Measurements from ENCODE around the gene PCDHB6. TPM values are rescaled to one million over a fixed set of nuclear protein-coding genes. Genes with fewer than 3 reads are reported as not detected.
"Not testable (repeated sequence)": the region's sequence is repeated elsewhere in the genome, so short reads cannot be mapped to it uniquely, and the experiment has no call there.

Gene PCDHB6
- total RNA-seq, 4 donors from 2014 or later: 1.8 to 3.7 (median 2.4) TPM

DNA sequence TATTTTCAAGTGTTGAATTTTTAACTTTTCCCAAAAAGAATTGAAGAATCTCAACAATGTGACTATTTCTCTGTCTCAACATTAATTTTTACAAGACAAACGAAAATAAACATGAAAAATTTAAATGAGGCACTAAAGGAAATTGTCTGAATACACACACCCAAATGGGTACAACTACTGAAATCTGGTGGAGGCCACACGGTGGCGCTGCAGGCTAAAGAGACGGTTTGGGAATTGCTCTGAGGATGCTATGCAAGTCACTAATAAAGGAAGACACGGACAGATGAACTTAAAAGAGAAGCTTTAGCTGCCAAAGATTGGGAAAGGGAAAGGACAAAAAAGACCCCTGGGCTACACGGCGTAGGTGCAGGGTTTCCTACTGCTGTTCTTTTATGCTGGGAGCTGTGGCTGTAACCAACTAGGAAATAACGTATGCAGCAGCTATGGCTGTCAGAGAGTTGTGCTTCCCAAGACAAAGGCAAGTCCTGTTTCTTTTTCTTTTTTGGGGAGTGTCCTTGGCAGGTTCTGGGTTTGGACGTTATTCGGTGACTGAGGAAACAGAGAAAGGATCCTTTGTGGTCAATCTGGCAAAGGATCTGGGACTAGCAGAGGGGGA is 42.4 kb downstream of the PCDHB6 start, which contains the start of gene PCDHB10:
PCDHB10 (plus strand) TSS at position 244 of the 616 bp plus-strand sequence; CDS start at position 444, 200 bp downstream.
- H3K36me3 ChIP-seq: no peaks in the 10 kb centered on the region
- DNase-seq (ENCODE audit: low spot score in 2 of 2): no peak
- H3K27me3 ChIP-seq: no peaks in the 10 kb centered on the region
- no peak within 1 kb of the TSS for H3K4me3 ChIP-seq
- 9 to 10% methylated on average over 8 to 10 of the region's 10 CpGs for WGBS, 2 donors
- H3K27ac ChIP-seq: no peak within 1 kb of the TSS
- no peaks in the 10 kb centered on the region for H3K4me1 ChIP-seq
- H3K9me3 ChIP-seq: peaks cover 0 to 94% (median 33%) of the 10 kb centered on the region in 4 donors
- TF ChIP-seq EP300 (IDR thresholded peaks at IDR 0.05) (no peak), POLR2A (IDR thresholded peaks at IDR 0.05) (no peak)
- TF ChIP-seq, protein P1, sequence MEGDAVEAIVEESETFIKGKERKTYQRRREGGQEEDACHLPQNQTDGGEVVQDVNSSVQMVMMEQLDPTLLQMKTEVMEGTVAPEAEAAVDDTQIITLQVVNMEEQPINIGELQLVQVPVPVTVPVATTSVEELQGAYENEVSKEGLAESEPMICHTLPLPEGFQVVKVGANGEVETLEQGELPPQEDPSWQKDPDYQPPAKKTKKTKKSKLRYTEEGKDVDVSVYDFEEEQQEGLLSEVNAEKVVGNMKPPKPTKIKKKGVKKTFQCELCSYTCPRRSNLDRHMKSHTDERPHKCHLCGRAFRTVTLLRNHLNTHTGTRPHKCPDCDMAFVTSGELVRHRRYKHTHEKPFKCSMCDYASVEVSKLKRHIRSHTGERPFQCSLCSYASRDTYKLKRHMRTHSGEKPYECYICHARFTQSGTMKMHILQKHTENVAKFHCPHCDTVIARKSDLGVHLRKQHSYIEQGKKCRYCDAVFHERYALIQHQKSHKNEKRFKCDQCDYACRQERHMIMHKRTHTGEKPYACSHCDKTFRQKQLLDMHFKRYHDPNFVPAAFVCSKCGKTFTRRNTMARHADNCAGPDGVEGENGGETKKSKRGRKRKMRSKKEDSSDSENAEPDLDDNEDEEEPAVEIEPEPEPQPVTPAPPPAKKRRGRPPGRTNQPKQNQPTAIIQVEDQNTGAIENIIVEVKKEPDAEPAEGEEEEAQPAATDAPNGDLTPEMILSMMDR (IDR thresholded peaks at IDR 0.05): peak in 2 of 5 experiments; percentile 8 to 24

DNA sequence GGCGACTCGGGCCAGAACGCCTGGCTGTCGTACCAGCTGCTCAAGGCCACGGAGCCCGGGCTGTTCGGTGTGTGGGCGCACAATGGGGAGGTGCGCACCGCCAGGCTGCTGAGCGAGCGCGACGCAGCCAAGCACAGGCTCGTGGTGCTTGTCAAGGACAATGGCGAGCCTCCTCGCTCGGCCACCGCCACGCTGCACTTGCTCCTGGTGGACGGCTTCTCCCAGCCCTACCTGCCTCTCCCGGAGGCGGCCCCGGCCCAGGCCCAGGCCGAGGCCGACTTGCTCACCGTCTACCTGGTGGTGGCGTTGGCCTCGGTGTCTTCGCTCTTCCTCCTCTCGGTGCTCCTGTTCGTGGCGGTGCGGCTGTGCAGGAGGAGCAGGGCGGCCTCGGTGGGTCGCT is 44.5 kb downstream of the PCDHB6 start:
- H3K4me1 ChIP-seq; DNase-seq (ENCODE audit: low spot score in 2 of 2); H3K27me3 ChIP-seq; H3K4me3 ChIP-seq; H3K36me3 ChIP-seq; H3K27ac ChIP-seq: not testable (repeated sequence)
- H3K9me3 ChIP-seq: peaks cover 0 to 95% (median 37%) of the 10 kb centered on the region in 4 donors
- 32 to 47% methylated on average over 17 to 27 of the region's 37 CpGs for WGBS, 2 donors

DNA sequence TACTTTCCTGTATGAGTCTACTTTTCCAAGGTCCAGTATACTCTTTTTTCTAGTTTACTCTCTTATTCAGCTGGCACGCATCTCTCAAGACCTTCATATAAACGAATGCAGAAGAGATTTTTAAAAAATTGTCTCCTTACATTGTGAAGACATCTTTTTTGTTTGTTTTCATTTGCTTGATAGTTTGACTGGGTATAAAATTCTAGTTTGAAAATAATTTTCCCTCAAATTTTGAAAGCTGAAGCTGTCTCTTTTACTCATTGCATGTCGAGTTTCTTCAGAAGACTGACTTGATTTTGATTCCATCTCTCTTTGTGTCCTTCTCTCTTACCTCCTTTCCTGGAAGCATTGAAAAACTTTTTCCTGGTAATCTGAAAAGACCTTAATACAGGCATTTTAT is 46.5 kb downstream of the PCDHB6 start:
- no peak overlapping the region for H3K4me3 ChIP-seq
- TF ChIP-seq EP300 (IDR thresholded peaks at IDR 0.05) (no peak), POLR2A (IDR thresholded peaks at IDR 0.05) (no peak)
- TF ChIP-seq, protein P1 (IDR thresholded peaks at IDR 0.05): no peak
- DNase-seq (ENCODE audit: low spot score in 2 of 2): no peak
- H3K36me3 ChIP-seq: no peaks in the 10 kb centered on the region
- peaks cover 0 to 94% (median 36%) of the 10 kb centered on the region in 4 donors for H3K9me3 ChIP-seq
- H3K27ac ChIP-seq: no peak overlapping the region
- 52 to 59% methylated on average over 3 of the region's 3 CpGs for WGBS, 2 donors
- H3K27me3 ChIP-seq: no peaks in the 10 kb centered on the region
- no peaks in the 10 kb centered on the region for H3K4me1 ChIP-seq

DNA sequence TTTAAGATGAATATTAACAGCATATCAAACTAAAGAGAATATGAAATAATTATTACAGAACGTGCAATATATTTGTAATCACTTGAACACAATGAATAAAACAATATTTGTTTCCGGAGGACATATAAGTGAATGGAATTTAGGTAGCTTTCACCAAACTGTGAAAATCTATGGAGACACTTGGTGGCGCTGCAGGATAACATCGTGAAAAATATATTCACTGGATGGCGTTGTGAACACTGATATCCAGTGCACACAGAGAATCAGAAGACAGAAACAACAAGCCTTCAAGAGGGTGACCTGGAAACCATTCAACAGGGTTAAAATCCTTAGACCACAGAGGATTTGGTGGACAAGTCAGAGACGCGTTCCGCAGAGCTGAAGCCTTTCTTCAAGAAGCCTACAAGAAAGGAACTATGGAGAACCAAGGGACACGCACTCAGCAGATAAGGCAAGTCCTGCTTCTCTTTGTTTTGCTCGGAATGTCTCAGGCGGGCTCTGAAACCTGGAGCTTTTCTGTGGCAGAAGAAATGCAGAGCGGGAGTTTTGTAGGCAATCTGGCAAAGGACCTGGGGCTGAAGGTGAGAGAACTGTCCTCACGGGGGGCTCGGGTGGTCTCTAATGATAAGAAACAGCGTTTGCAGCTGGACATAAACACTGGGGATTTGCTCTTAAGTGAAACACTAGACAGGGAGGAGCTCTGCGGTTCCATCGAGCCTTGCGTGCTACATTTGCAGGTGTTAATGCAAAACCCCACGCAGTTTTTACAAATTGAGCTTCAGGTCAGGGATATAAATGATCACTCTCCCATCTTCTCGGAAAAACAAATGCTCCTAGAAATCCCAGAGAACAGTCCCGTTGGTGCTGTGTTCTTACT is 49.7 kb downstream of the PCDHB6 start, which contains the start of gene PCDHB11:
PCDHB11 (plus strand) TSS at position 269 of the 877 bp plus-strand sequence; CDS start at position 417, 148 bp downstream.
- TF ChIP-seq EP300 (IDR thresholded peaks at IDR 0.05) (no peak), POLR2A (IDR thresholded peaks at IDR 0.05) (no peak)
- TF ChIP-seq, protein P1 (IDR thresholded peaks at IDR 0.05): no peak
- Histone ChIP-seq H3K27me3 (no peaks in the 10 kb centered on the region), H3K27ac (no peak within 1 kb of the TSS), H3K4me1 (no peaks in the 10 kb centered on the region), H3K9me3 (peaks cover 0 to 96% (median 39%) of the 10 kb centered on the region in 4 donors), H3K4me3 (peak within 1 kb of the TSS in 1 of 4 donors; percentile 27), H3K36me3 (no peaks in the 10 kb centered on the region)
- 43 to 50% methylated on average over 21 of the region's 21 CpGs for WGBS, 2 donors
- no peak for DNase-seq (ENCODE audit: low spot score in 2 of 2)

DNA sequence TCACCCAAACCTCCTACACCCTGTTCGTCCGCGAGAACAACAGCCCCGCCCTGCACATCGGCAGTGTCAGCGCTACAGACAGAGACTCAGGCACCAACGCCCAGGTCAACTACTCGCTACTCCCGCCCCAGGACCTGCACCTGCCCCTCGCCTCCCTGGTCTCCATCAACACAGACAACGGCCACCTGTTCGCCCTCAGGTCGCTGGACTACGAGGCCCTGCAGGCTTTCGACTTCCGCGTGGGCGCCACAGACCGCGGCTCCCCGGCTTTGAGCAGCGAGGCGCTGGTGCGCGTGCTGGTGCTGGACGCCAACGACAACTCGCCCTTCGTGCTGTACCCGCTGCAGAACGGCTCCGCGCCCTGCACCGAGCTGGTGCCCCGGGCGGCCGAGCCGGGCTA is 51.3 kb downstream of the PCDHB6 start:
- not testable (repeated sequence) for H3K27ac ChIP-seq; H3K27me3 ChIP-seq; H3K36me3 ChIP-seq; DNase-seq (ENCODE audit: low spot score in 2 of 2); H3K4me3 ChIP-seq; H3K4me1 ChIP-seq
- H3K9me3 ChIP-seq: peaks cover 0 to 96% (median 37%) of the 10 kb centered on the region in 4 donors
- 41 to 50% methylated on average over 10 to 30 of the region's 38 CpGs for WGBS, 2 donors

DNA sequence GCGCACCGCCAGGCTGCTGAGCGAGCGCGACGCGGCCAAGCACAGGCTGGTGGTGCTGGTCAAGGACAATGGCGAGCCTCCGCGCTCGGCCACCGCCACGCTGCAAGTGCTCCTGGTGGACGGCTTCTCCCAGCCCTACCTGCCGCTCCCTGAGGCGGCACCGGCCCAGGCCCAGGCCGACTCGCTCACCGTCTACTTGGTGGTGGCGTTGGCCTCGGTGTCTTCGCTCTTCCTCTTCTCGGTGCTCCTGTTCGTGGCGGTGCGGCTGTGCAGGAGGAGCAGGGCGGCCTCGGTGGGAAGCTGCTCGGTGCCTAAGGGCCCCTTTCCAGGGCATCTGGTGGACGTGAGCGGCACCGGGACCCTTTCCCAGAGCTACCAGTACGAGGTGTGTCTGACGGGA is 51.8 kb downstream of the PCDHB6 start:
- H3K36me3 ChIP-seq; H3K4me1 ChIP-seq; DNase-seq (ENCODE audit: low spot score in 2 of 2); H3K4me3 ChIP-seq; H3K27me3 ChIP-seq; H3K27ac ChIP-seq: not testable (repeated sequence)
- H3K9me3 ChIP-seq: peaks cover 0 to 95% (median 37%) of the 10 kb centered on the region in 4 donors
- WGBS, 2 donors: 43 to 46% methylated on average over 17 to 21 of the region's 35 CpGs

Other genes with a start within 250 kb of the PCDHB6 start
- gene PCDHAC1, start 223.8 kb upstream of the PCDHB6 start, total RNA-seq: 1 to 10 TPM; 1.2 to 3.3 (median 2.7) TPM
- gene PCDHAC2, start 183.6 kb upstream of the PCDHB6 start, total RNA-seq: 1 to 10 TPM in 3 of 4 donors, under 1 TPM in 1; 0.78 to 4.2 (median 2.5) TPM
- gene PCDHB1, start 98.7 kb upstream of the PCDHB6 start, total RNA-seq: under 1 TPM in 1 of 4 donors, not detected in 3; 0.21 TPM
- gene PCDHB2, start 55.4 kb upstream of the PCDHB6 start, total RNA-seq: 1 to 10 TPM; 1.7 to 7.5 (median 4.6) TPM
- 1 to 10 TPM; 3.9 to 7.4 (median 4.9) TPM for gene PCDHB3, start 49.6 kb upstream of the PCDHB6 start, total RNA-seq
- 10 to 100 TPM in 3 of 4 donors, 1 to 10 TPM in 1; 7.3 to 19.8 (median 14.8) TPM for gene PCDHB4, start 28.2 kb upstream of the PCDHB6 start, total RNA-seq
- gene PCDHB5, start 14.9 kb upstream of the PCDHB6 start, total RNA-seq: 10 to 100 TPM in 2 of 4 donors, 1 to 10 TPM in 2; 5.9 to 15.5 (median 9.6) TPM
- 1 to 10 TPM; 4.4 to 7.1 (median 5.5) TPM for gene PCDHB7, start 22.6 kb downstream of the PCDHB6 start, total RNA-seq
- 1 to 10 TPM; 1.0 to 4.2 (median 3.5) TPM for gene PCDHB8, start 27.7 kb downstream of the PCDHB6 start, total RNA-seq
- 10 to 100 TPM in 3 of 4 donors, 1 to 10 TPM in 1; 9.2 to 17.7 (median 14.6) TPM for gene PCDHB16, start 32.3 kb downstream of the PCDHB6 start, total RNA-seq
- 1 to 10 TPM; 4.6 to 9.2 (median 7.4) TPM for gene PCDHB9, start 37.1 kb downstream of the PCDHB6 start, total RNA-seq
- 10 to 100 TPM in 1 of 4 donors, 1 to 10 TPM in 3; 4.8 to 10.4 (median 5.6) TPM for gene PCDHB10, start 42.3 kb downstream of the PCDHB6 start, total RNA-seq
- gene PCDHB11, start 49.6 kb downstream of the PCDHB6 start, total RNA-seq: 1 to 10 TPM; 6.9 to 8.6 (median 7.6) TPM
- gene PCDHB12, start 58.7 kb downstream of the PCDHB6 start, total RNA-seq: 10 to 100 TPM in 3 of 4 donors, 1 to 10 TPM in 1; 5.7 to 12.6 (median 12.2) TPM
- gene PCDHB13, start 63.9 kb downstream of the PCDHB6 start, total RNA-seq: 1 to 10 TPM; 8.2 to 9.8 (median 9.2) TPM
- 10 to 100 TPM in 2 of 4 donors, 1 to 10 TPM in 2; 6.6 to 13.0 (median 10.3) TPM for gene PCDHB14, start 73.3 kb downstream of the PCDHB6 start, total RNA-seq
- gene PCDHB15, start 95.3 kb downstream of the PCDHB6 start, total RNA-seq: 1 to 10 TPM; 5.4 to 7.6 (median 6.4) TPM
- 1 to 10 TPM in 1 of 4 donors, under 1 TPM in 1, not detected in 2; 0.42 to 4.8 TPM for gene SLC25A2, start 154.0 kb downstream of the PCDHB6 start, total RNA-seq
- gene TAF7, start 170.7 kb downstream of the PCDHB6 start, total RNA-seq: 10 to 100 TPM; 49.5 to 80.0 (median 59.5) TPM
- gene PCDHGA1, start 180.5 kb downstream of the PCDHB6 start, total RNA-seq: 1 to 10 TPM in 3 of 4 donors, under 1 TPM in 1; 0.90 to 2.5 (median 1.8) TPM
- gene PCDHGA2, start 188.7 kb downstream of the PCDHB6 start, total RNA-seq: 10 to 100 TPM in 3 of 4 donors, 1 to 10 TPM in 1; 9.6 to 20.4 (median 12.7) TPM
- gene PCDHGA3, start 193.8 kb downstream of the PCDHB6 start, total RNA-seq: 10 to 100 TPM in 1 of 4 donors, 1 to 10 TPM in 3; 6.5 to 10.5 (median 8.7) TPM
- gene PCDHGB1, start 200.0 kb downstream of the PCDHB6 start, total RNA-seq: 1 to 10 TPM; 4.3 to 8.4 (median 6.8) TPM
- 10 to 100 TPM in 2 of 4 donors, 1 to 10 TPM in 2; 5.1 to 13.5 (median 9.2) TPM for gene PCDHGA4, start 205.0 kb downstream of the PCDHB6 start, total RNA-seq
- 10 to 100 TPM in 2 of 4 donors, 1 to 10 TPM in 2; 9.2 to 14.0 (median 10.4) TPM for gene PCDHGB2, start 209.9 kb downstream of the PCDHB6 start, total RNA-seq
- 10 to 100 TPM in 3 of 4 donors, 1 to 10 TPM in 1; 8.2 to 13.2 (median 12.1) TPM for gene PCDHGA5, start 214.1 kb downstream of the PCDHB6 start, total RNA-seq
- gene PCDHGB3, start 220.2 kb downstream of the PCDHB6 start, total RNA-seq: 10 to 100 TPM in 2 of 4 donors, 1 to 10 TPM in 2; 7.8 to 12.4 (median 10.1) TPM
- gene PCDHGA6, start 223.8 kb downstream of the PCDHB6 start, total RNA-seq: 10 to 100 TPM in 2 of 4 donors, 1 to 10 TPM in 2; 7.4 to 12.3 (median 10.1) TPM
- gene PCDHGA7, start 232.7 kb downstream of the PCDHB6 start, total RNA-seq: 10 to 100 TPM in 1 of 4 donors, 1 to 10 TPM in 3; 7.6 to 12.2 (median 9.2) TPM
- gene PCDHGB4, start 237.6 kb downstream of the PCDHB6 start, total RNA-seq: 10 to 100 TPM in 3 of 4 donors, 1 to 10 TPM in 1; 9.3 to 12.3 (median 11.1) TPM
- 1 to 10 TPM; 5.5 to 9.3 (median 6.6) TPM for gene PCDHGA8, start 242.6 kb downstream of the PCDHB6 start, total RNA-seq
- gene PCDHGB5, start 247.9 kb downstream of the PCDHB6 start, total RNA-seq: 10 to 100 TPM in 3 of 4 donors, 1 to 10 TPM in 1; 9.9 to 22.4 (median 16.2) TPM